ENCODE data around the gene EPB41L4A.
A peak's percentile ranks its signal among the peaks of the same experiment; 100 is the strongest.

The EPB41L4A gene

GRCh38 chr5:112373885-112374284 lies 45.2 kb downstream of the EPB41L4A start:
- Histone ChIP-seq H3K9ac (ENCODE audit: low read depth, low read length, poor library complexity, severe bottlenecking) (no peak overlapping the region), H2AFZ (ENCODE audit: low read length) (no peak overlapping the region), H3K4me2 (ENCODE audit: low read depth, low read length, poor library complexity, severe bottlenecking) (no peak overlapping the region), H3K27me3 (ENCODE audit: insufficient read depth, low read length, poor library complexity, severe bottlenecking) (no peaks in the 10 kb centered on the region), H4K20me1 (ENCODE audit: insufficient read depth, low read length, poor library complexity, severe bottlenecking) (no peaks in the 10 kb centered on the region), H3K79me2 (ENCODE audit: insufficient read depth, low read length) (no peaks in the 10 kb centered on the region), H3K9me3 (ENCODE audit: insufficient read depth, low read depth, low read length) (no peaks in the 10 kb centered on the region), H3K4me3 (ENCODE audit: low read length, poor library complexity, severe bottlenecking) (no peak overlapping the region), H3F3A (ENCODE audit: low read depth) (no peaks in the 10 kb centered on the region), H3K9me2 (replicated peaks; ENCODE audit: low read depth, low read length) (no peaks in the 10 kb centered on the region), H3K4me1 (ENCODE audit: insufficient read depth, low read length, poor library complexity, severe bottlenecking) (no peaks in the 10 kb centered on the region), H3K36me3 (ENCODE audit: insufficient read depth, low read length) (no peaks in the 10 kb centered on the region)
- TF ChIP-seq CTCF (conservative IDR thresholded peaks at IDR 0.05; ENCODE audit: low read length) (no peak), EZH2phosphoT487 (IDR thresholded peaks at IDR 0.05; ENCODE audit: borderline replicate concordance) (no peak)

GRCh38 chr5:112372543-112372942 lies 46.5 kb downstream of the EPB41L4A start:
- Histone ChIP-seq H3K36me3 (ENCODE audit: insufficient read depth, low read length) (no peaks in the 10 kb centered on the region), H3F3A (ENCODE audit: low read depth) (no peaks in the 10 kb centered on the region), H3K4me3 (ENCODE audit: low read length, poor library complexity, severe bottlenecking) (no peak overlapping the region), H3K9me3 (ENCODE audit: insufficient read depth, low read depth, low read length) (no peaks in the 10 kb centered on the region), H2AFZ (ENCODE audit: low read length) (no peak overlapping the region), H3K4me1 (ENCODE audit: insufficient read depth, low read length, poor library complexity, severe bottlenecking) (no peaks in the 10 kb centered on the region), H3K79me2 (ENCODE audit: insufficient read depth, low read length) (no peaks in the 10 kb centered on the region), H3K9ac (ENCODE audit: low read depth, low read length, poor library complexity, severe bottlenecking) (no peak overlapping the region), H4K20me1 (ENCODE audit: insufficient read depth, low read length, poor library complexity, severe bottlenecking) (no peaks in the 10 kb centered on the region), H3K4me2 (ENCODE audit: low read depth, low read length, poor library complexity, severe bottlenecking) (no peak overlapping the region), H3K27me3 (ENCODE audit: insufficient read depth, low read length, poor library complexity, severe bottlenecking) (no peaks in the 10 kb centered on the region), H3K9me2 (replicated peaks; ENCODE audit: low read depth, low read length) (no peaks in the 10 kb centered on the region)
- TF ChIP-seq EZH2phosphoT487 (IDR thresholded peaks at IDR 0.05; ENCODE audit: borderline replicate concordance), result no peak
- TF ChIP-seq CTCF (conservative IDR thresholded peaks at IDR 0.05; ENCODE audit: low read length), result peak; percentile 29; the same call in 1 of the 2 replicates

GRCh38 chr5:112371067-112371466 lies 48.0 kb downstream of the EPB41L4A start:
- Histone ChIP-seq H3K79me2 (ENCODE audit: insufficient read depth, low read length) (no peaks in the 10 kb centered on the region), H3K27me3 (ENCODE audit: insufficient read depth, low read length, poor library complexity, severe bottlenecking) (no peaks in the 10 kb centered on the region), H3K9ac (ENCODE audit: low read depth, low read length, poor library complexity, severe bottlenecking) (no peak overlapping the region), H4K20me1 (ENCODE audit: insufficient read depth, low read length, poor library complexity, severe bottlenecking) (no peaks in the 10 kb centered on the region), H3K4me3 (ENCODE audit: low read length, poor library complexity, severe bottlenecking) (no peak overlapping the region), H2AFZ (ENCODE audit: low read length) (no peak overlapping the region), H3K36me3 (ENCODE audit: insufficient read depth, low read length) (no peaks in the 10 kb centered on the region), H3K4me1 (ENCODE audit: insufficient read depth, low read length, poor library complexity, severe bottlenecking) (no peaks in the 10 kb centered on the region), H3K4me2 (ENCODE audit: low read depth, low read length, poor library complexity, severe bottlenecking) (no peak overlapping the region), H3K9me3 (ENCODE audit: insufficient read depth, low read depth, low read length) (no peaks in the 10 kb centered on the region), H3F3A (ENCODE audit: low read depth) (no peaks in the 10 kb centered on the region), H3K9me2 (replicated peaks; ENCODE audit: low read depth, low read length) (no peaks in the 10 kb centered on the region)
- TF ChIP-seq EZH2phosphoT487 (IDR thresholded peaks at IDR 0.05; ENCODE audit: borderline replicate concordance) (no peak), CTCF (conservative IDR thresholded peaks at IDR 0.05; ENCODE audit: low read length) (no peak)
